CD14-positive monocyte (primary cell): ENCODE results near the gene ATOH8. TPM values are rescaled to one million over a fixed set of nuclear protein-coding genes. Genes with fewer than 3 reads are reported as not detected.

Experiments
- DNase-seq, 3 donors: peaks; one replicate each; pipeline ENCODE4 v3.0.0-alpha.2; 2011 to 2022
- H2AFZ ChIP-seq: 2 replicates; pipeline ENCODE4 v1.6.0; 2012; ENCODE audit warnings: mild to moderate bottlenecking, low read depth, low read length, inconsistent platforms; ENCODE audit not compliant: insufficient read depth, poor library complexity, severe bottlenecking
- H3K27ac ChIP-seq, 2 donors: 1 replicate in 1 of 2; 2 replicates in 1 of 2; pipeline ENCODE4 v1.5.1; 2012 to 2013; ENCODE audit warnings: low read length in 2 of 2, control low read depth in 1 of 2, inconsistent platforms in 1 of 2, low read depth in 1 of 2, mild to moderate bottlenecking in 1 of 2
- H3K27me3 ChIP-seq, 2 donors: one replicate each; pipeline versions ENCODE4 v1.6.0 to v1.6.1; 2011 to 2013; ENCODE audit warnings: low read length in 2 of 2; ENCODE audit not compliant: control insufficient read depth in 2 of 2, insufficient read depth in 2 of 2
- H3K36me3 ChIP-seq, 2 donors: replicated peaks in 1 of 2; 1 replicate in 1 of 2; 2 replicates in 1 of 2; pipeline versions ENCODE4 v1.5.1 to v1.6.1; 2012 to 2013; ENCODE audit warnings: low read length in 2 of 2, control low read depth in 1 of 2, inconsistent platforms in 1 of 2, mild to moderate bottlenecking in 1 of 2; ENCODE audit not compliant: insufficient read depth in 2 of 2, control insufficient read depth in 1 of 2
- H3K4me1 ChIP-seq, 2 donors: 1 replicate in 1 of 2; 2 replicates in 1 of 2; pipeline versions ENCODE4 v1.5.1 to v1.6.1; 2012 to 2013; ENCODE audit warnings: low read length in 2 of 2, control low read depth in 1 of 2, inconsistent platforms in 1 of 2, mild to moderate bottlenecking in 1 of 2, moderate library complexity in 1 of 2; ENCODE audit not compliant: insufficient read depth in 2 of 2, control insufficient read depth in 1 of 2
- H3K4me2 ChIP-seq: replicated peaks from 2 replicates; pipeline ENCODE3; 2012; ENCODE audit warnings: low read length, moderate library complexity, mild to moderate bottlenecking; ENCODE audit not compliant: poor library complexity, severe bottlenecking; ENCODE audit errors: extremely low read depth
- H3K4me3 ChIP-seq, 3 experiments: fragments of 200-600 bp in 1 of 3; sonication (generic) in 1 of 3; replicated peaks in 1 of 3; 1 replicate in 2 of 3; 2 replicates in 1 of 3; pipeline ENCODE4 v1.5.1; 2011 to 2013; ENCODE audit warnings: low read length in 3 of 3, mild to moderate bottlenecking in 3 of 3, control low read depth in 2 of 3, low read depth in 2 of 3, inconsistent platforms in 1 of 3, moderate library complexity in 1 of 3
- H3K79me2 ChIP-seq: 2 replicates; pipeline ENCODE4 v1.6.0; 2012; ENCODE audit warnings: mild to moderate bottlenecking, control low read depth, inconsistent platforms, low read length, moderate library complexity; ENCODE audit not compliant: insufficient read depth
- H3K9ac ChIP-seq: 2 replicates; pipeline ENCODE4 v1.6.0; 2017; ENCODE audit warnings: low read length, mild to moderate bottlenecking; ENCODE audit not compliant: insufficient read depth, poor library complexity, severe bottlenecking
- H3K9me3 ChIP-seq, 2 donors: replicated peaks in 1 of 2; 1 replicate in 1 of 2; 2 replicates in 1 of 2; pipeline versions ENCODE4 v1.5.1 to v1.6.1; 2012 to 2013; ENCODE audit warnings: low read length in 2 of 2, control low read depth in 1 of 2; ENCODE audit not compliant: control insufficient read depth in 1 of 2, insufficient read depth in 1 of 2
- H4K20me1 ChIP-seq: 2 replicates; pipeline ENCODE4 v1.6.0; 2012; ENCODE audit warnings: mild to moderate bottlenecking, low read length, control low read depth, moderate library complexity; ENCODE audit not compliant: insufficient read depth
- H3K27ac Mint-ChIP-seq, 7 donors: one replicate each; pipeline ENCODE4 v1.8.0; 2020; ENCODE audit warnings: mild to moderate bottlenecking in 7 of 7, mixed read lengths in 7 of 7, moderate library complexity in 6 of 7, inconsistent platforms in 2 of 7
- H3K27me3 Mint-ChIP-seq, 3 donors: one replicate each; pipeline ENCODE4 v1.8.0; 2021 to 2022; ENCODE audit warnings: low read depth in 3 of 3, mild to moderate bottlenecking in 3 of 3, mixed read lengths in 3 of 3, moderate library complexity in 3 of 3, inconsistent platforms in 1 of 3
- H3K36me3 Mint-ChIP-seq, 2 donors: one replicate each; pipeline ENCODE4 v1.8.0; 2020; ENCODE audit warnings: mixed read lengths in 2 of 2, inconsistent platforms in 1 of 2, mild to moderate bottlenecking in 1 of 2
- H3K4me1 Mint-ChIP-seq: one replicate; pipeline ENCODE4 v1.8.0; 2020; ENCODE audit warnings: mild to moderate bottlenecking, mixed read lengths
- H3K4me3 Mint-ChIP-seq, 2 donors: one replicate each; pipeline ENCODE4 v1.8.0; 2020; ENCODE audit warnings: mild to moderate bottlenecking in 2 of 2, mixed read lengths in 2 of 2, moderate library complexity in 1 of 2
- H3K9me3 Mint-ChIP-seq, 7 donors: one replicate each; pipeline ENCODE4 v1.8.0; 2020 to 2022; ENCODE audit warnings: mixed read lengths in 7 of 7, mild to moderate bottlenecking in 6 of 7, moderate library complexity in 6 of 7, inconsistent platforms in 2 of 7
- CTCF ChIP-seq: fragments of 200-600 bp; IDR thresholded peaks from one replicate; pipeline ENCODE4 v1.8.0; 2022; ENCODE audit warnings: antibody characterized with exemption, mild to moderate bottlenecking
- WGBS: methylation state at CpG from one replicate; pipeline ENCODE4 v1.1.5; 2013; ENCODE audit warnings: missing lambda C conversion rate; ENCODE audit not compliant: insufficient coverage; 5-methylcytosine and 5-hydroxymethylcytosine counted together
- intact Hi-C, 2 donors: fragments of 100-400 bp; cut with micrococcal nuclease; formaldehyde crosslinking; loops; one replicate each; pipeline versions ENCODE4 v1.15.0 to v1.15.1; 2023
- polyA plus RNA-seq, 3 donors: library from polyadenylated mRNA; depleted of rRNA in 1 of 3; unstranded in 2 of 3; stranded (reverse) in 1 of 3; fragments of 300-500 nt in 2 of 3; fragments of >200 nt in 1 of 3; fragmentation: Illumina TruSeq in 2 of 3; gene quantifications; 1 replicate in 2 of 3; 2 replicates in 1 of 3; pipeline ENCODE4 v1.2.3, GENCODE V29; 2012 to 2021

Gene ATOH8
- polyA plus RNA-seq, 3 donors, result 2.0 to 3.9 (median 2.1) TPM

- 15% methylated on average over 7 of the region's 8 CpGs for WGBS
- H3K27me3 ChIP-seq, result no peaks in the 10 kb centered on the region
- peaks cover 99 to 100% of the 10 kb centered on the region in 2 donors for H3K4me1 ChIP-seq
- peak overlapping the region; percentile 64 for H3K4me2 ChIP-seq
- Mint-ChIP-seq H3K4me3 (peak overlapping the region; percentile 61 to 87), H3K27ac (peak overlapping the region; percentile 97 to 100 (median 99)), H3K36me3 (peaks cover 3 to 5% of the 10 kb centered on the region in 2 donors), H3K4me1 (peaks cover 85% of the 10 kb centered on the region), H3K27me3 (no peaks in the 10 kb centered on the region), H3K9me3 (peaks cover 0 to 4% (median 2%) of the 10 kb centered on the region in 7 donors)
- TF ChIP-seq CTCF, result no peak
- no peaks in the 10 kb centered on the region for H3K79me2 ChIP-seq
- H3K27ac ChIP-seq, result peak overlapping the region; percentile 97 to 99
- H3K36me3 ChIP-seq, result no peaks in the 10 kb centered on the region
- DNase-seq, result peak; percentile 59 to 79 (median 67)
- peak overlapping the region in 1 of 3 experiments; percentile 53 for H3K4me3 ChIP-seq
- H4K20me1 ChIP-seq, result no peaks in the 10 kb centered on the region
- intact Hi-C loops, result loop anchor here in 1 of 2 donors (5.0 kb wide), 2 partner anchors 33 to 118 kb away; no protein-coding TSS in a partner anchor
- no peaks in the 10 kb centered on the region for H3K9me3 ChIP-seq
- peak overlapping the region; percentile 68 for H3K9ac ChIP-seq
- H2AFZ ChIP-seq, result no peak overlapping the region
These were observed 48.8 kb upstream of the ATOH8 start for GRCh38 chr2:85704800-85705679.

GRCh38 chr2:85705680-85706039, 48.1 kb upstream of the ATOH8 start:
- H3K4me3 ChIP-seq, result peak overlapping the region in 1 of 3 experiments; percentile 53
- no peaks in the 10 kb centered on the region for H3K27me3 ChIP-seq
- Mint-ChIP-seq H3K4me1 (peaks cover 87% of the 10 kb centered on the region), H3K27ac (peak overlapping the region; percentile 97 to 100 (median 99)), H3K27me3 (no peaks in the 10 kb centered on the region), H3K4me3 (peak overlapping the region; percentile 47 to 87), H3K36me3 (peaks cover 3 to 5% of the 10 kb centered on the region in 2 donors), H3K9me3 (peaks cover 0 to 4% (median 2%) of the 10 kb centered on the region in 7 donors)
- WGBS, result no CpG with 5 or more reads among the region's 2 CpGs
- H3K9me3 ChIP-seq, result no peaks in the 10 kb centered on the region
- H3K36me3 ChIP-seq, result no peaks in the 10 kb centered on the region
- H2AFZ ChIP-seq, result no peak overlapping the region
- H3K79me2 ChIP-seq, result no peaks in the 10 kb centered on the region
- DNase-seq, result peak; percentile 78 to 93 (median 92)
- peak overlapping the region; percentile 97 to 99 for H3K27ac ChIP-seq
- no peak for TF ChIP-seq CTCF
- H3K9ac ChIP-seq, result peak overlapping the region; percentile 77
- peaks cover 99 to 100% of the 10 kb centered on the region in 2 donors for H3K4me1 ChIP-seq
- H3K4me2 ChIP-seq, result peak overlapping the region; percentile 64
- intact Hi-C loops, result loop anchor here in 1 of 2 donors (5.0 kb wide), 1 partner anchor 33 kb away; no protein-coding TSS in a partner anchor
- no peaks in the 10 kb centered on the region for H4K20me1 ChIP-seq
